ENCODE results near the gene DAPK1.

The DAPK1 gene

DNA sequence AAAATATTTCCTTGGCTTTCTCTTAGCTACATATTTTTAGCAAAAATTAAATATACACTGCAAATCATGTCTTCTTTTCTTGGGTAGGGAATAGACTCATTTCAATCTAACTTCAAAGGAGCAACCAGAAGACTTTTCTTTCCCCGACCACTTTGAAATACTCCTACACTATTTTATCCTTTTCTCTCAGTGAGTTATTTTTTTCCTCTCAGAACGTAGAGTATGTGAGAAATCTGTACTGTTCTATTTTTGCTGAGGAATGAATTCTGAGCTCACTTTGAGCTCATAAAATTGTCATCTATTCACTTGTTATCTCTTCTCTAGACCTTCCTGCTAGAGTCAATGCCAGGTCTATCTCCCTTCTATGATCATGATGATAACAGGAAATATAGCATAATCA lies 22.2 kb upstream of the DAPK1 start:
- Histone ChIP-seq H3K9ac (ENCODE audit: low read length in 5 of 5) (no peak overlapping the region), H3K27ac (ENCODE audit: low read depth, low read length) (no peak overlapping the region)

DNA sequence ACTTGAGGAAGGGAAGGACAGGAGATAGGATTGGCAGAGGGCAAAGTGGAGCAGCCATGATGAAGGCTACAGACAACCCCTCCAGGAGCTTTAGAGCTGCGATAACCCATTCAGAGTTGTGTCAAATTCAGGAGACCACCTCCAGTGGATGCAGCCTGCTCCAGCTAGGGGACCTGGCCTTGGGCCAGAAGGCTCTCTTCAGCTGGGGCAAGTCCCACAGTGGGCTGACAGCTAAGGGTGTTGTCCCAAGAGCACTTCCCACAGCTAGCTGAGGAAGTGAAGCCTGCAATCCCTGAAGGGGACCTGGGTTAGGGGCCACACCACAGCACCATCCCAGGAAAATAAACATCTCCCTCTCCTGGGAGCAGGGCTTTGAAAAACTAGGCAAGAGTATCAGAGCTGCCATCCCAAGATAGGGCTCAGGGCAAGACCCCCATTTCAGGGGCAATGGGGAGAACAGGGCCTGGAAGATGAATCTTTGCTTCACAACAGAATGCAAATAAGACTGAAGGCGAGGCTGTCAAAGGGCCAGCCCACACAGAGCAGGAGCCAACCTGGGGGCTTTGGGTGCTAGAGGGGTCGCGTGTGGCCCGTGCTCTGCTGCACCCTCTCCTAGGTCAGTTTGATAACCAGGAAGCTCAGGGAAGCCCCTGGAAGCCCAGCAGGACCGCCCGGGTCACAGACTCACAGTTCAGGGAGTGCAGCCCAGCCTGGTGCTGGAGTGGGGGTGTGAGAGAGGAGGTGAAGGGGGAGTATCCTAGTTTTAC lies 19.3 kb upstream of the DAPK1 start:
- H3K36me3 ChIP-seq (ENCODE audit: control insufficient read depth in 5 of 5, insufficient read depth in 5 of 5, low read length in 5 of 5): no peaks in the 10 kb centered on the region
- H3K4me3 ChIP-seq (ENCODE audit: low read depth in 1 of 5, low read length in 5 of 5): no peak overlapping the region
- no peak overlapping the region for H3K9ac ChIP-seq (ENCODE audit: low read length in 5 of 5)
- no peaks in the 10 kb centered on the region for H3K9me3 ChIP-seq (ENCODE audit: control insufficient read depth in 5 of 5, low read length in 5 of 5)
- peaks cover 0 to 3% (median 0%) of the 10 kb centered on the region in 5 donors for H3K4me1 ChIP-seq (ENCODE audit: control insufficient read depth in 5 of 5, insufficient read depth in 5 of 5, low read length in 5 of 5)
- no peak overlapping the region for H3K27ac ChIP-seq (ENCODE audit: low read depth, low read length)
- no peaks in the 10 kb centered on the region for H3K27me3 ChIP-seq (ENCODE audit: control insufficient read depth in 5 of 5, insufficient read depth in 4 of 5, low read length in 5 of 5)

More for the DNA sequence above, 22.2 kb upstream of the DAPK1 start:
- Histone ChIP-seq H3K36me3 (ENCODE audit: control insufficient read depth in 5 of 5, insufficient read depth in 5 of 5, low read length in 5 of 5) (no peaks in the 10 kb centered on the region), H3K27me3 (ENCODE audit: control insufficient read depth in 5 of 5, insufficient read depth in 4 of 5, low read length in 5 of 5) (no peaks in the 10 kb centered on the region), H3K4me3 (ENCODE audit: low read depth in 1 of 5, low read length in 5 of 5) (no peak overlapping the region), H3K4me1 (ENCODE audit: control insufficient read depth in 5 of 5, insufficient read depth in 5 of 5, low read length in 5 of 5) (peaks cover 0 to 3% (median 0%) of the 10 kb centered on the region in 5 donors), H3K9me3 (ENCODE audit: control insufficient read depth in 5 of 5, low read length in 5 of 5) (no peaks in the 10 kb centered on the region)

DNA sequence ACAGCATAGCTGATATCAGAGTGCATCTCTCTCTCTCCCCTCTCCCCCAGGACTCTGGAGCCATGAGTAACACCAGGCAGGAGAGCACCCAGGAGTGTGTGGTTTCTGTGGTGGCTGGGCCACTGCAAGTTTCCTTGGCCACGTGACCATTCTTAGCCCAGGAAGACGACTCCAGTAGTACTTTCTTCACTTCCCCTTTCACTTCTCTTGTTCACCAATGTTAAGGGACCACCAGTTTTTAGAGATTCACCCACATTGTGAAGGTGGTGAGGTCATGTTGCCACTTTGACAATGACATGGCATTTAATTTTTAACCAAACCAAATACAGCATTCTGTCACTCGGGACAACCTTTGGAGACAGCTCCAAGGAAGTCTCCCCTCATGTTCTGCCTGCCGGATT lies 17.9 kb upstream of the DAPK1 start:
- Histone ChIP-seq H3K36me3 (ENCODE audit: control insufficient read depth in 5 of 5, insufficient read depth in 5 of 5, low read length in 5 of 5) (no peaks in the 10 kb centered on the region), H3K9me3 (ENCODE audit: control insufficient read depth in 5 of 5, low read length in 5 of 5) (no peaks in the 10 kb centered on the region), H3K27me3 (ENCODE audit: control insufficient read depth in 5 of 5, insufficient read depth in 4 of 5, low read length in 5 of 5) (no peaks in the 10 kb centered on the region), H3K4me3 (ENCODE audit: low read depth in 1 of 5, low read length in 5 of 5) (no peak overlapping the region), H3K27ac (ENCODE audit: low read depth, low read length) (no peak overlapping the region), H3K9ac (ENCODE audit: low read length in 5 of 5) (no peak overlapping the region), H3K4me1 (ENCODE audit: control insufficient read depth in 5 of 5, insufficient read depth in 5 of 5, low read length in 5 of 5) (peaks cover 0 to 3% (median 0%) of the 10 kb centered on the region in 5 donors)

DNA sequence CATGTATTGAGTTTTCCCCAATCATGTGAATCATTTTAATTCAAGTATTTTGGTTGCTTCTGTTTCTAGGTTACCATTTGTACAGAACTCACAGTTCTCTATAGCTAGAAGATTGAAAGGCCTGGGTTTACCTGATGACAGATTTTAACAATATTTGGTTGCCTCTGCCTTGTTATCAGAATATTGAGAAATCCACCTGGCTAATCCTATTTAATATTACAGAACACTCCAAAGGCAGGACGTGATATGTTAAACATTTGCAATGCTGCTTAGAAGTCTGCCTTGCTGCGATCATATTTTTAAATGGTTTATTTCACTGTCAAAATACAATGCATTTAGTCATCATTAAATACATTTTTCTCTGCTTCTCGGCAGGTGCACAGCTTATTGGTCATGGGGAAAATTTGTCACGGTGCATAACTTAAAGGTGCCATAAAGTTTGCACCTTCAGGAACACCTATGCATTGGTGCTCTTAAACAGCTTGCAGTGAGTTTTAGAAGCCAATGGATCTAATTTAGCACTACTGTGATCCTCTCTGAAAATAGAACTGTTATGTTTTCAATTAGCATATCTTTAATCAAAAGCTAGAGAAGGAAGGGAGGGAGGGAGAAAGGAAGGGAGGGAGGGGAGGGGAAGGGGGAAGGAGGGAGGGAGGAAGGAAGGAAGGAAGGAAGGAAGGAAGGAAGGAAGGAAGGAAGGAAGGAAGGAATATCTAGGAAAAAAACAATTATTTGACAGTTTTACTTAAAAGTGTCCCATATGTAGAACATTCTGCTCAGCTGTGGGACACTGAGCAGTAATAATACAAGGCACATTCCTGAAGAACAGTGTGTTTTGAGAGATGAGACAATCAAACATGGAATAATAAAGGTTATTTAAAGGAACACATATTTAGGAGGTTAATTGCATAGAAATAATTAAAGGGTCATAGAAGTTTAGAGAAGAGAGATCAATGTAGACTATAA lies 15.5 kb upstream of the DAPK1 start:
- Histone ChIP-seq H3K9me3 (ENCODE audit: control insufficient read depth in 5 of 5, low read length in 5 of 5) (no peaks in the 10 kb centered on the region), H3K36me3 (ENCODE audit: control insufficient read depth in 5 of 5, insufficient read depth in 5 of 5, low read length in 5 of 5) (no peaks in the 10 kb centered on the region), H3K4me3 (ENCODE audit: low read depth in 1 of 5, low read length in 5 of 5) (no peak overlapping the region), H3K27ac (ENCODE audit: low read depth, low read length) (no peak overlapping the region), H3K9ac (ENCODE audit: low read length in 5 of 5) (no peak overlapping the region), H3K27me3 (ENCODE audit: control insufficient read depth in 5 of 5, insufficient read depth in 4 of 5, low read length in 5 of 5) (no peaks in the 10 kb centered on the region), H3K4me1 (ENCODE audit: control insufficient read depth in 5 of 5, insufficient read depth in 5 of 5, low read length in 5 of 5) (peaks cover 0 to 3% (median 0%) of the 10 kb centered on the region in 5 donors)

DNA sequence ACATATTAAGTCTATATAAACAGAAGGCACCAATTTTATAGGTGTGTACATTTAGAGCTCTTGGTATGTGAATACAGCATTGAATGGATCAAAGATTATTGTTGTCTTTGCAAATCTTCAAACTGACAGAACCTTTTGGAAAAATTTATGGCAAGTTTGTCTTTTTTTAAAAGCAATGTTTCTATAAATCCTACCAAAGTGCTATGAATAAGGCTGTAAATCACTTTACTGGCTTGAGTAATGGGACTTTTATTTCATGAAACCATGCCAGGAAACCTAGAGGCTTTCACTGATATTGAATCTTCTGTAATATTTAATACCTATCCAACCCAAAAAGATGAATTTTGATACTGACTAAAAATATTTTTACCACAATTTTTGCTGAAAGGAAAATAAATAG lies 7.4 kb upstream of the DAPK1 start:
- Histone ChIP-seq H3K4me3 (ENCODE audit: low read depth in 1 of 5, low read length in 5 of 5) (no peak overlapping the region), H3K9me3 (ENCODE audit: control insufficient read depth in 5 of 5, low read length in 5 of 5) (no peaks in the 10 kb centered on the region), H3K4me1 (ENCODE audit: control insufficient read depth in 5 of 5, insufficient read depth in 5 of 5, low read length in 5 of 5) (no peaks in the 10 kb centered on the region), H3K36me3 (ENCODE audit: control insufficient read depth in 5 of 5, insufficient read depth in 5 of 5, low read length in 5 of 5) (no peaks in the 10 kb centered on the region), H3K9ac (ENCODE audit: low read length in 5 of 5) (no peak overlapping the region), H3K27me3 (ENCODE audit: control insufficient read depth in 5 of 5, insufficient read depth in 4 of 5, low read length in 5 of 5) (peaks cover 0 to 4% (median 0%) of the 10 kb centered on the region in 5 donors), H3K27ac (ENCODE audit: low read depth, low read length) (no peak overlapping the region)

DNA sequence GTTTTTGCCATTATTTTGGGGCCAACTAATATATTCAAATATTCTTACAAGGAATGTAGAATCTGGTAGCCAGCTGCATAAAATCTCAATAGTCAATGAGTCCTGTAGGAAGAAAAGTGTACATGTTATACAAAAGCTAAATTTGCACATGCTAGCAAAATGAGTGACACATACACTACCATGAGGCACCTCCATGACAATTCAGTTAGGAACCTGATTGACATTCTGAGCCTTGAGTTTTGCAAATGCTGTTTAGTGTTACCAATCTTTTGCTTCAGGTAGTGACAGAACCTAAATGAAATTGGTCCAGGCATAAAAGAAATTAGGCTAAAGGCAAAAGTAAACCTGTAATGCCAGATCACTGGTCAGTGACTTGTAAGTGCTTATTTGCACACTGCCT lies 6.8 kb upstream of the DAPK1 start:
- peaks cover 0 to 4% (median 0%) of the 10 kb centered on the region in 5 donors for H3K27me3 ChIP-seq (ENCODE audit: control insufficient read depth in 5 of 5, insufficient read depth in 4 of 5, low read length in 5 of 5)
- H3K9ac ChIP-seq (ENCODE audit: low read length in 5 of 5): no peak overlapping the region
- no peaks in the 10 kb centered on the region for H3K9me3 ChIP-seq (ENCODE audit: control insufficient read depth in 5 of 5, low read length in 5 of 5)
- H3K36me3 ChIP-seq (ENCODE audit: control insufficient read depth in 5 of 5, insufficient read depth in 5 of 5, low read length in 5 of 5): no peaks in the 10 kb centered on the region
- H3K4me1 ChIP-seq (ENCODE audit: control insufficient read depth in 5 of 5, insufficient read depth in 5 of 5, low read length in 5 of 5): no peaks in the 10 kb centered on the region
- H3K27ac ChIP-seq (ENCODE audit: low read depth, low read length): no peak overlapping the region
- no peak overlapping the region for H3K4me3 ChIP-seq (ENCODE audit: low read depth in 1 of 5, low read length in 5 of 5)

DNA sequence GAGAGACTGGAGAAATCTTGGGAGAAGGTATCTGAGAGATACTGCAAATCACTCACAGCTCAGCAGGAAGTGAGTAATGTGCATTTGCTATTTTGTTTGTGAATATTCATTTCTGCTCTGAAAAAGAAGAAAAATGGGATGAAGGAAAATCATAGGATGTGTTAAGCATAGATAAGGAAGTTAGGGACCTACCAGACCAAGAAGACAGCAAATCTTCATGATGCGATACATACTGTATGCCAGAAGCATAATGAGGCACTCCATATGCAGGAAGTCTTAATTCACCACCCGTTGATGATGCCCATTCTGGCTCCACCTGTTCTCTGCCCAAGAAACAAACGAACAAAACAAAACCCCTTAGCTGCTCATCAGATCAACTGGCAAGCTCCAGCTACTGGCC lies 6.1 kb upstream of the DAPK1 start:
- Histone ChIP-seq H3K4me1 (ENCODE audit: control insufficient read depth in 5 of 5, insufficient read depth in 5 of 5, low read length in 5 of 5) (no peaks in the 10 kb centered on the region), H3K9ac (ENCODE audit: low read length in 5 of 5) (no peak overlapping the region), H3K9me3 (ENCODE audit: control insufficient read depth in 5 of 5, low read length in 5 of 5) (no peaks in the 10 kb centered on the region), H3K4me3 (ENCODE audit: low read depth in 1 of 5, low read length in 5 of 5) (no peak overlapping the region), H3K27me3 (ENCODE audit: control insufficient read depth in 5 of 5, insufficient read depth in 4 of 5, low read length in 5 of 5) (peaks cover 0 to 4% (median 0%) of the 10 kb centered on the region in 5 donors), H3K36me3 (ENCODE audit: control insufficient read depth in 5 of 5, insufficient read depth in 5 of 5, low read length in 5 of 5) (no peaks in the 10 kb centered on the region), H3K27ac (ENCODE audit: low read depth, low read length) (no peak overlapping the region)

DNA sequence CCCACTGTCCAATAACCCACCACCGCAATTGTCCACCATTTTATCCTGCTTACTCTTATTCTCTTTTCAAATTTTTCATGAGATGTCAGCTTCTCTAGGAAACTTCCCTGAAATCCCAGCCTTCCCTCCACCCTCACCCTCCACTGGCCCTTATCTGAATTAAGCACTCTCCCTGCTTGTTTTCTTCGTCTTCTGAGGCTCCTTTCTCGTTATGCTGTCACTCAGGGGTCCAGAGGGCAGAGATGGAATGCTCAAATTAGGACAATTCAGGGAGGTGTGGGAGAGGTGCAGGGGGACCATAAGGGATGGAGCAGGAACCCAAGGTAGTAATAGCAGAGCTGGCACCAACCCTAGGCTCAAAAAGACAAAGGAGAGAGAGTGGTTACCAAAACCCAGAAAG lies 5.0 kb upstream of the DAPK1 start:
- Histone ChIP-seq H3K9ac (ENCODE audit: low read length in 5 of 5) (no peak overlapping the region), H3K27me3 (ENCODE audit: control insufficient read depth in 5 of 5, insufficient read depth in 4 of 5, low read length in 5 of 5) (peaks cover 0 to 4% (median 0%) of the 10 kb centered on the region in 5 donors), H3K36me3 (ENCODE audit: control insufficient read depth in 5 of 5, insufficient read depth in 5 of 5, low read length in 5 of 5) (no peaks in the 10 kb centered on the region), H3K4me1 (ENCODE audit: control insufficient read depth in 5 of 5, insufficient read depth in 5 of 5, low read length in 5 of 5) (peaks cover 3 to 8% (median 5%) of the 10 kb centered on the region in 5 donors), H3K9me3 (ENCODE audit: control insufficient read depth in 5 of 5, low read length in 5 of 5) (no peaks in the 10 kb centered on the region), H3K4me3 (ENCODE audit: low read depth in 1 of 5, low read length in 5 of 5) (no peak overlapping the region), H3K27ac (ENCODE audit: low read depth, low read length) (no peak overlapping the region)

DNA sequence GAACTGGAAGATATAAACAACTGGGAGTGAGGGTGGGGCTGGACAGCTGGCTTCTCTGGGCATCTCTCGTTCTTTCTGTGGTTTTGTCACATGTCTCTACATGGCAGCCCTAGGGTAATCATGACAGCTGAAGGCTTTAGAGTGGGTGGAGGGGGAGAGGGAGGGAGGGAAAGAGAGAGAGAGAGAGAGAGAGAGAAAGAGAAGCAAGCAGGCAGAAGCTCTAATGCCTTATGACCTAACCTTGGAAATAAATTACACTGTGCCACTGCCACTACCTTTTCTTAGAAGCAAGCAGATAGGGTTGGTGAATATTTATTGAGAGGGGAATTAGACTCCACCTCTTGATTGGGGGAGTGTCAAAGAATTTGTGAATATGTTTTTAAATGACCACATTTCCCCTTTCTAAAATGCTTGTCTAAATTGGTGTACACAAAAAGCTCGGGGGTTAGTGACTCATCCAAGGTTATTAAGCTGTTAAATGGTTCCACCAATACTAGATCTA lies 2.6 kb upstream of the DAPK1 start:
- Histone ChIP-seq H3K27ac (ENCODE audit: low read depth, low read length) (no peak overlapping the region), H3K4me1 (ENCODE audit: control insufficient read depth in 5 of 5, insufficient read depth in 5 of 5, low read length in 5 of 5) (peaks cover 3 to 26% (median 17%) of the 10 kb centered on the region in 5 donors), H3K36me3 (ENCODE audit: control insufficient read depth in 5 of 5, insufficient read depth in 5 of 5, low read length in 5 of 5) (no peaks in the 10 kb centered on the region), H3K27me3 (ENCODE audit: control insufficient read depth in 5 of 5, insufficient read depth in 4 of 5, low read length in 5 of 5) (peaks cover 0 to 4% (median 0%) of the 10 kb centered on the region in 5 donors), H3K4me3 (ENCODE audit: low read depth in 1 of 5, low read length in 5 of 5) (no peak overlapping the region), H3K9me3 (ENCODE audit: control insufficient read depth in 5 of 5, low read length in 5 of 5) (no peaks in the 10 kb centered on the region), H3K9ac (ENCODE audit: low read length in 5 of 5) (no peak overlapping the region)
